Activated CD4-positive, alpha-beta T cell treated with anti-CD3 and anti-CD28 coated beads, Interleukin-2, amount 50 U/mL, for 1 hour (primary cell): ENCODE results near the gene MACROD2.
"Not testable (repeated sequence)": the region's sequence is repeated elsewhere in the genome, so short reads cannot be mapped to it uniquely, and the experiment has no call there.

Experiments
- DNase-seq: peaks from one replicate; pipeline ENCODE4 v3.0.0-alpha.2; 2020

Gene MACROD2

GRCh38 chr20:15923030-15923776 is 1927.9 kb downstream of the MACROD2 start:
- DNase-seq, result no peak

- DNase-seq, result no peak
These were observed 1929.2 kb downstream of the MACROD2 start for GRCh38 chr20:15924556-15924955.

- DNase-seq, result no peak
These were observed 1930.1 kb downstream of the MACROD2 start for GRCh38 chr20:15925376-15925775.

- no peak for DNase-seq
These were observed 1932.8 kb downstream of the MACROD2 start for GRCh38 chr20:15927893-15928650.

GRCh38 chr20:15928946-15929345 is 1933.6 kb downstream of the MACROD2 start:
- no peak for DNase-seq

GRCh38 chr20:15930311-15931305 is 1935.3 kb downstream of the MACROD2 start:
- no peak for DNase-seq

GRCh38 chr20:15931897-15932296 is 1936.6 kb downstream of the MACROD2 start:
- DNase-seq, result no peak

GRCh38 chr20:15937179-15937578 is 1941.9 kb downstream of the MACROD2 start:
- no peak for DNase-seq

- DNase-seq, result no peak
These were observed 1943.5 kb downstream of the MACROD2 start for GRCh38 chr20:15938847-15939246.

GRCh38 chr20:15940127-15940526 is 1944.8 kb downstream of the MACROD2 start:
- no peak for DNase-seq

- DNase-seq, result no peak
These were observed 1946.8 kb downstream of the MACROD2 start for GRCh38 chr20:15942130-15942529.

GRCh38 chr20:15945289-15945688 is 1950.0 kb downstream of the MACROD2 start:
- no peak for DNase-seq

GRCh38 chr20:15949391-15949790 is 1954.1 kb downstream of the MACROD2 start:
- DNase-seq, result no peak

GRCh38 chr20:15951658-15952057 is 1956.3 kb downstream of the MACROD2 start:
- no peak for DNase-seq

GRCh38 chr20:15958142-15958541 is 1962.8 kb downstream of the MACROD2 start:
- DNase-seq, result no peak

- DNase-seq, result no peak
These were observed 1969.8 kb downstream of the MACROD2 start for GRCh38 chr20:15965165-15965564.

- DNase-seq, result no peak
These were observed 1972.0 kb downstream of the MACROD2 start for GRCh38 chr20:15967334-15967733.

GRCh38 chr20:15976047-15976736 is 1980.9 kb downstream of the MACROD2 start:
- no peak for DNase-seq

GRCh38 chr20:15977026-15977425 is 1981.7 kb downstream of the MACROD2 start:
- no peak for DNase-seq

GRCh38 chr20:15977758-15978157 is 1982.4 kb downstream of the MACROD2 start:
- no peak for DNase-seq

GRCh38 chr20:15985494-15986368 is 1990.4 kb downstream of the MACROD2 start:
- not testable (repeated sequence) for DNase-seq
